Esophagus mucosa (tissue), 1 donor: ENCODE data around the gene NOS1. TPM values are rescaled to one million over a fixed set of nuclear protein-coding genes. Genes with fewer than 3 reads are reported as not detected.
"Not testable (repeated sequence)": the region's sequence is repeated elsewhere in the genome, so short reads cannot be mapped to it uniquely, and the experiment has no call there.

Experiments
- ATAC-seq: fragments of 200-7000 bp; cut with Tn5 transposase; one replicate; pipeline ENCODE4 v1.9.1; 2020
- total RNA-seq: library from RNA; stranded (reverse); gene quantifications from one replicate; pipeline ENCODE4 v1.2.4, GENCODE V29; 2023
- donor health status: DM: yes; HTN: yes; CAD: no.

NOS1 gene
- total RNA-seq, 1 donor from 2014 or later, result 1.7 TPM

DNA sequence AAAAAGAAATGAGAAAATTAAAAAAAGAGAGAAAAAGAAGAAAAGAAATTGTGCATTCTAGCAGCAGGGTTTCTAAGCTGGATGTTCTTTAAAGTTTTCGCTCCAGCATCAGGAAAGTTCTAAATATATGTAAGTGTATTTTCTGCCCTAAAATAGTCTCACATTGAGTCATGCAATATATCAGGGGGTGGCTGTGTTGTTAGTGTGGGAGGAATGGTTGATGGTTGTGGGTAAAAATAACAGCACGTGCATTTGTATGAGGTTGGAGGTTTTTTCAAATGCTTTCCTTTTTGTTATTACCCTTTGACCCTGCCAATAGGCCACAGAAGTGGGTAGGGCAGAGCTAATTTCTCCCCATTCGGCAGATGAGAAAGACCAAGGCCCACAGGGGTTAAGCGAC, 106.0 kb downstream of the NOS1 start:
- no peak for ATAC-seq

DNA sequence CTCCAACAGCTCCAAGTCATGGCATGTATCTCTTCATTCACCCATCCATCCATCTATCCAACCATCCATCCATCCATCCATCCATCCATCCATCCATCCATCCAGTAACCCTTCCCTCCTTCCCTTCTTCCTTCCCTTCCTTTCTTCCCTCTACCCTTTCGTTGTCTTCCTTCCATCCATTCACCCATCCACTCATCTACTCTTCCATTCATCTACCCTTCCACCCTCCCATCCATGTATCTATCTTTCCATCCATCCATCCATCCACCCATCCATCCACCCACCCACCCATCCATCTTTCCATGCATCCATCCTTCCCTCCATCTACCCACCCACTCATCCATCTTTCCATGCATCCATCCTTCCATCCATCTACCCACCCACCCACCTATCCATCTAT, 117.9 kb downstream of the NOS1 start:
- ATAC-seq, result no peak

DNA sequence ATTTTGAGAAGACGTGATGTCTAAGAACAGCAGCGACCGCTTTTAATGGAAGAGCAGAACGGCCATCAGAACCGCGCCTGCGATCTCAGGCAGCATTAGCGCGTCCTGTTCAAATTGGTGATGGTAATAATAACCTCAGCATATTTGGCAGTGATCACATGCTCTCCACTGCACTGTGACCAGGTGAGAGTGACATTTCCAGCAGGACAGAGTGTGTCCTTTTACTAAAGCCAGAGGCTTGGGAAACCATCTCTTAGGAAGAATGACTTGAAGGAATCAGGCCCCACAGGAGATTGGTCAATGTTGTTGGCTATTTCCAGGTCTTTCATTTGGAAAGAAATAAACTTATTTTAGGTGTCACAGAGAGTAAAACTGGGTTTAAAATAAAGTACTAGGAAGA, 119.7 kb downstream of the NOS1 start:
- no peak for ATAC-seq

DNA sequence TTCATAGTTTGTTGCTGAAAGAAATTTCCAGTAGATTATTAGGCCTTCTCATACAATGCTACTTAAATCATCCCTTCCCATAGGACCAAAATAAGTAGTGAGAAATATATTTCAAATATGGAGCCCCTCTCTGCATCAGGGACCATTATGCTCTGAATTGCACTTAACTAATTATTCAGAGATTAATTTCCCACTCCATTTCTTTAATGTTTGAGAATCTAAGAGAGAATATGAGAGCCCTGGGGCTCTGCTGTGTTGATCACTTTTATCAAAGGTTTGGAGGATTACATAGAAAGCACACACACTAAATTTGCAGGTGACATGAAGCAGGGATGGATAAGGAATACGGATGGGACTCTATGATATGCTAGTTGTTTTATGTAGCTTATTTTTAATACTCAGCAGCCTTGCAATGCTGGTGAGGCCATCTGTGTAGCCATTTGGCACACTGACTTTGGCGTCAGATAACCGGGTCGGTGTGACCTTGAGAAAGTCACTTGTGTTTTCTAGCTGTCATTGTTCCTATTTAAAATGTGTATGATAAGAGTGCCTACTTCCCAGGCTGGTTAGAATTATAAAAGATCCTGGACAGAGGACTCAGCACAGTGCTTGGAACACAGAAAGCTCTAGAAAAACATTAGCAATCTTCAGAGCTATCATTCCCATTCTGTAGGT, 121.2 kb downstream of the NOS1 start:
- ATAC-seq, result no peak

DNA sequence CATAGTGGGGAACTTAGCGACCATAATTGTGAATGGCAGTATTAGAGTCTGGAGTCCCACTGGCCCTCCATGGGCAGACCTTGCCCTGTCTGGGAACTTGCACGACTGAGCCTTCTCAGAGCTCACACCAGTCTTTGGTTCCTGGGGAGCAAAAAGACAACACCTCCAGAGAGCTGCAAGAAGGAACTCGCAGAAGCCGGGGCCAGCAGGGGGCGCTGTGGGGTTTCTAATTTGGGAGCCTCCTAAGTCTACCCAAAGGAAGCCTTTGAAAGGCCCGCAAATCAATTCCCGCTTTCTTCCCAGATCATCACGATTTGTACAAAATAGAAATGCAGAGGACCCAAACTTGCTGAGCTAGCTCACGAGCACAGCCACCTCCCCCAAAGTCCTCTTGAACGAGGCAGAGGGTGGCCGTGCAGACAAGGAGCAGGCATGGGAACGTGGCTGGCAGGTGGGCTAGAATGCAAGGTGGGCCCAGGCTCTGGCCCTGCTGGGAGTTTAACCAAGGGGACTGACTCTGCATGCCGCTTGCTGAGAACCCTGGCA, 124.9 kb downstream of the NOS1 start:
- ATAC-seq, result peak; percentile 67

DNA sequence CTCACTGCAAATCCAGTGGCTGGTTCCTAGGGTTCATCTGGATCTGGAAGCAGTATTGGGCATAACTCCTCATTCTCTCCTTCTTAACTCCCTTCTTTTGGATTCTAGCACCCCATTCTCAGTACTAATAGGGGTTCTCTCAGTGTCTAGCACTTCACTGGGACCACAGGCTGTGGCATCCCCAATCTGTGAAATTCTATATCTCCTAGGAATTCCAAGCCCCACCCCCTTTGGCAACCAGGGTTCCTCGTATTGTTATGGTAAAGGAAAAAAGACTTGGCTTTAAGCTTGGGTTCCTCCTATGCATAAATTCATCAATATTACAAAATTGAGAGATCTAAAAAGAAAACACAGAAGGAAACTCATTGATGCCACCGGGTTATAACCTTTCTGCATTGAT, 126.2 kb downstream of the NOS1 start:
- no peak for ATAC-seq

DNA sequence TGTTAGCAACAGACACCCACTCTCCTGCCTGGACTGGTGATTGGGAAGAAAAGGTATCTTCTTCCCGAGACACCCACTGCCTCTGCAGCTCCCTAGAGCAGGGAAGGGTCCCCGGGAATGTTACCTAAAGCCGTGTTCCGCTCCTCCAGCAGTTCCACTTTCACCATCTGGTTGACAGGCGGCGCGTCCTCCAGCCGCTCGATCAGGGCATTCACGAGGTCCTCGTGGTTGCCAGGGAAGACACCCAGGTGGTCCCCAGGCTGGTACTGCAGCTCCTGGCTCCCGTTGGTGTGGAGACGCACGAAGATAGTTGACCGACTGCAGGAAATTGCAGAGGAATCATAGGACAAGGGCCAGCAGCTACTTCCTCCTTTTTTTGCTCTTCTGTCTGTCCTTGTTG, 127.0 kb downstream of the NOS1 start:
- no peak for ATAC-seq

DNA sequence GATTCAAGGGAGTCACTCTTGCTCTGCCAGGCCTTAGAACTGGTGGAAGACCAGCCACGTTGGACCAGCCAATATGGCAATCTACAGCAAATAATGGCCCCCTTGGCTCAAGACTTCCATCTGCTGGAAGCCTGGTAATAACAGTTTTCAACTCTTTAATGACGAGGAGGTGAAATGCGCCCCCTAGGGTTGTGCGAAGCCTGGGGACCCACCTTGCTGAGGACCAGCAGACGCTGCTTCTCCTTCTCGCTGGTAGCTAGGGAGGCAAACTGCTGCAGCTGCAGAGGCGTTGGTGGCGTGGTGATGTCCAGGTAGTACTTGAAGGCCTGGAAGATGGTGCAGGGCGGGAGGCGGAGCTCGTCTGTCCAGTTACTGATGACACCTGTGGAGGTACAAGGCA, 129.7 kb downstream of the NOS1 start:
- ATAC-seq, result no peak

DNA sequence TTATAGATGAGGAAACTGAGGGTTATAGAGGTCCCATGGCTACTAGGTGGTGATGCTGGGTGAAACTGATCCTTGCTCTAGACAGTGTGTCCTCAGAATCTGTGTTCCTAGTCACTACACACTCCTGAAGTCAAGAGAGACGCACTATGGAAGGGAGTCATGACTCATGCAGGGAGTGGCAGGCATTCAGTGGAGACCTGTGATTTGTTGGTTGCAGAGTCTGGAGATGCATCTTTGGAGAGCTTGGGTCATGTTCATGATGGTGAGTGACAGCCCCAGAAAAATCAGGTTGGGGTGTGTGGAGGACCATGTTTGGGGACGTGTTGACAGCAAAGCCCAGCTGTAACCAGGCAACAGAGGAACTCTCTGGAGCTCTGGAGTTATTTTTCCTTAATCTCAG, 133.2 kb downstream of the NOS1 start:
- peak; percentile 84 for ATAC-seq

DNA sequence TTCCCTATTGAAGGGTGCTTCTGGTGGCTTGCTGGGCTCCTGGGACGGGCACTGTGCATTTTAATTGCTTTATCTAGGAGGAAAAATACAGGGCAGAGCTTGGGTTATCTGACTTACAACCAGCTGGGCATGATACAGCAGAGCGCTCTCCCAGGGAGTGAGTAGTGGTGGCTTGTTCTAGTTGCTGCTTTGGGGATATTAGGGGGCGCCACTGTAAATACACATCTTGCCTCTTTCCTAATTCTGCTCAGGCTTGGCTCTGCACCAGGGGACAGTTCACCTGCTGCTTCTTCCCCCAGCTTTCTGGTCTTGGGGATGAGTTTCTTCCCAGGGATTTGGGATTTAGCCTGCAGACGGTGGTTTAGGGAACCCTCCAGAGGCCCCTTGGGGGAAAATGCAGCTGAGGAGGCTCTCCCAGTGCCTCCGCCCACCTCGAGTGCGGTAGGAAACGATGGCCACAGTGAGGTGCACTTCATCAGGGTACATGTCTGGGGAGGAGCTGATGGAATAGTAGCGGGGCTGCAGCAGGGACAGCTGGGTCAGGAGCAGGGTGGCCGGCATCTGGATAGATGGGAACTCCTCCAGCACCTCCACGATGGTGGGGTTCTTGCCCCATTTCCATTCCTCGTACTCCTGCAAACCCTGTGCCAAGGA, 134.3 kb downstream of the NOS1 start:
- no peak for ATAC-seq

DNA sequence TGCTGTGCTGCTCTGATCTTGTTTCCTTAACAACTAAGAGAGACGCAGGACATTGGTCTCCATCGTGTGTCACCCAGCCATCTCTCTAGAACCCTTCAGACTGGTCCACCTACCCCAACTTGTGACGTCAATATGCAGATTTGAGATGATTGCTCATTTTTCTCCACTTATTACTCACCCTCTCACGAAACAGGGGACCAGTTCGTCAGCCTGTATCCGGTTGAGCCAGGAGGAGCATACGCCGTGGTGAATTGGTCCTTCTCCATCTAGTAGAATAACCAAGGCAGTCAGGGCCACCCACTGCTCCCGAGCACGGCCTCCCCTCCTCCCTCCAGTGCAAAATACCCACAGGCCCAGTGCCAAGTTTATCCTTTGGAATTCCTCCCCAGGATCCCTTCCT, 134.9 kb downstream of the NOS1 start:
- ATAC-seq, result peak; percentile 79

DNA sequence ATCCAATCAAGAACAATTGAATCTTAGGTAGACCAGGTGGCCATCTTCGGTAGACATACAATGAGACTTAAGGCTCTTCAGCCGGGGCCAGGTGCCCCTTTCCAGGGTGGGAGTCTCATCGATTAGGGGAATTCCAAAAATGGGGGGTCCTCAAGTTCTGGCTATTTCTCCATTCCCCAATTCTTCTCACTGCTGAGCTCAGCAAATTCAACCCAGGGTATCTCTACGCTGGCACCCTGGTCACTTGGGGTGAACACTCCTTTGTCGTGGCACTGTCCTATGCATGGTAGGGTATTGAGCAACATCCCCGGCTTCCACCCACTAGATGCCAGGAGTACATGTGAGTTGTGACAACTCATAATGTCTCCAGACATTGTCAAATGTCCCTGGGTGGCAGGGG, 136.2 kb downstream of the NOS1 start:
- no peak for ATAC-seq

DNA sequence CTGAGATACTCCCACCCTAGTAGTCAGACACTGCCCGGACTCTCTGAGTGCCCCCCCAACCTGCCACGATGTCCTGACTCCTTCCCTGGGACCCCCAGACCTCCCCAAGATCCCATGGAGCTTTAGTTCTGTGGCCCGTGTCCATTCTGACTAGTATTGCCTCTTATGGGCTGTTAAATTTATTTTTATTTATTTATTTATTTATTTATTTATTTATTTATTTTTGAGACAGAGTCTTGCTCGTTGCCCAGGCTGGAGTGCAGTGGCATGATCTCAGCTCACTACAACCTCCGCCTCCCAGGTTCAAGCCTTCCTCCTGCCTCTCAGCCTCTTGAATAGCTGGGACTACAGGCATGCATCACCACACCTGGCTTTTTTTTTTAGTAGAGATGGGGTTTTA, 140.5 kb downstream of the NOS1 start:
- not testable (repeated sequence) for ATAC-seq

DNA sequence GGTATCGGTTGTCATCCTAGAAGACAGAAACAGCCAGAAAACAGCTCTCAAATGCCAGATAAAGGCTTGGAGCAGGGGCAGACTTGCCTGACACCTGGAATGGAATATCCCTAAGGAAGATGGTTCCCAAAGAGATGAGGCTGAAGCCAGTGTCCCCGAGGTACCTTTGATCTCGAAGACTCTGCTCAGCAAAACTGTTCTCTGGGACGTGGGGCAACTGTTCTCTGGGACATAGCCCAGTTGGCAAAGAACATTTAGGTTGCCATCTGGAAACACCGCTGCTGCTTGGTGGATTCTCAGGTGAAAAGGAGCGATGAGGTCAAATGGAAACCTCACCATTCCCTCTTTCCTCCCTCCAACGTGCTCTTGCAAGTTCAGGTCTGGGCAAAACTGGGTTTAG, 143.3 kb downstream of the NOS1 start:
- ATAC-seq, result no peak

DNA sequence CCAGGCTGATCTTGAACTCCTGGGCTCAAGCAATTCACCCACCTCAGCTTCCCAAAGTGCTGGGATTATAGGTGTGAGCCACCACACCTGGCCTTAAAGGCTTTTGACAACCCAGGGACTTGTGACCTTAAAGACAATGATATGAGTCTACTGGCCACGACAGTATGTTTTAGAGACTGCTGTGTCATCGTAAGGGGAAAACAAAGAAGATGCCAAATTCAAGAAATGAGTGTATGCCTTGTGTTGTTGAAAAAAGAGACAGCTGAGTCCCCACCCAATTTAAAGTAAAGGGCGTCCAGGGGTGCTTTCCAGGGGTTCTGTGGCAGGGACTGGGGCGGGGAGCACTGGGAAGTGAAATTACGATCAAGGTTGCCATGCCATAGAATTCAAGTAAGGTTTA, 144.7 kb downstream of the NOS1 start:
- ATAC-seq, result no peak

DNA sequence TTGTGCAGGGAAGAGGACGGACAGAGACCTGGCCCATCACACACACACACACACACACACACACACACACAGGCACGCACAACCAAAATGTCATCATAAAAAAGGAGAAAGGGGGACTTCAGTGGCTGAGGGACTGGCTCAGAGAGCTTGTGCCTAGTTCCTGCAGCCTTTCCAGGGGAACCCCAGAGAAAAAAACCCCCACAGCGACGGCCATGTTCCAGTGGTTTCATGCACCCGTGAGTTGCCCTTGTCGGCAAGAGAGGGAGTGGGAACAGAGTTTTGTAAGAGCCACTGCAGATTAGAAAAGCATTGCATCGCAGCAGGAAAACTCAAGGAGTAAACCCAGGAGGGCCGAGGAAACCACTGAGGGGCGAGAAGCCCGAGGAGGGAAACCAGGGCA, 146.6 kb downstream of the NOS1 start:
- no peak for ATAC-seq

DNA sequence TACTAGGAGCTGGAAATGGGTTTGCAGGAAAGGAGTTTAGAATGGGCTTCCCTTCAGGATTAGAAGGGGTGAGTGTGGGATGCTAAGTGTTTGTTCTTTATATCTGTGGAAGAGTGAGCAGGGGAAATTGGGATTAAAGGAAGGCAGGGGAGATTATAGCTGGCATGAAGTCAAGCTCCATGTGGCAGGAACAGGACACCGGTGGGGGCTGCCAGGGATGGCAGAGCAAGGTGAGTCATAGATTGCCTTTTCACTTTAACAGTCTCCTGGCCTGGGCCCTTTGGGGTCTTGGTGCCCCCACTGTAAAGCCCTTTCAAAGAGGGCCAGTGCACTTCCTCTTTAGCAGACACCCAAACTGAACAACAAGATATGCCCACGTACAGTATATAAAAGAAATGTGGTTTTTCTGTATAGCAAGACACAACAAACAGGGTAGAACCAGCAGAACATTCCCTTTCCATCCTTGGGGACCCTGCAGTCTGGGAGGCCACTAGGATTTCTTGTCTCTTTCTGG, 148.1 kb downstream of the NOS1 start:
- ATAC-seq, result no peak

DNA sequence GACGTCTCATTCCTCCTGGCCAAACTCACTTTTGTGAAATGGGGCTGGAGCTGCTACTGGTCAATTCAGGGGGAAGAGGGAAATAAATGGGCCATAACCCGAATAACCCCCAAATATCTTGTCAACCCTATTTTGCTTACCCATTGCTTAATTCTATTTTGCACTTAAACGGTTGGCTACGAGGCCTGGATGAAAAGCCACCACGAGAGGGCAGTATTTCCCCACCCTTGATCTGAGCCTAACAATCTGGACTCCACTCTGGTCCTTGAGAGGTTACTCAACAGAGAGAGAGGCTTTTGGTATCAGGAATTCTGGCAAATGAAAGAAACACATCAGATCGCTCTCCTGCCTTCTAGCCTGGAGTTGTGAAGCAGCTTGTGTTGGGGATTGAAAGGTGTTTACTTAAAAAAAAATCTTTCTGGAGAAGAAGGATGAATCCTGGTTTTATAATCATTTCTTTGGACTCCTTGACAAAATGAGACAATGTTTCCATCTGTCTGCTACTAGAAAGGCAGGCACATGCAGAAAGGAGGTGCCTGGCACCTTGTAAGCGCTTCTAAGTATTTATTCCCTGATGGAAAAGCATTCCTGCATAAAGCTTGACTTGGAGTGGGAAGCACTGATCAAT, 148.7 kb downstream of the NOS1 start:
- ATAC-seq, result peak; percentile 83

DNA sequence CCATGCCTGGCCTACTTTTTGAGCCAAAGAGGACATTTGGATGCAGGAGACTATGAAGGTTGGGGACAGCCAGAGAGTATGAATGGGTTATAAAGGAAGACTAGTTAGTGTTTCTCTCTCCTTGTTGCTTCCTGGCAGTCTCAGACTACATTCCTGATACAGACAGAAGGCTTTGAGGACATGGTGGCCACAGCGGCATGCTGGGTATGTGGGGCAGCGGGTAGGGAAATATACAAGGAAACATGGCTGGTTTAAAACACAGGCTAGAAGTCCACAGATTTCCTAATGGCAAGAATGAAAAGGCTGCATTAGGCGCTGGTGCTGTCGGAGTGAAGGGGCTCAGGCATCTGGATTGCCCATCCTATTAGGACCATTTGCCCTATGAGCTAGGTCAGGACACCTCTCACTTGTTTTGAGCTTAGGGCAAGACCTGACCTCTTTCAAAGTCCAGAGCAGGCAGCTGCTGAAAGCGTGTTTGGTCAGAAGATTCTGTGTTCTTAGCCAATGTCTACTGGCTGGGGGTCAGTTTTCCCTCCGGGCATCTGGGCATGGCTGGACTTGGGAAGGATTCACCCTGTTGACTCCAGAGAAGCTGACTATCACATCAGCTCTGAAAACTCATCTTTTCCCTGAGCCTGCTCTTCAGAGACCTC, 151.0 kb downstream of the NOS1 start:
- no peak for ATAC-seq

DNA sequence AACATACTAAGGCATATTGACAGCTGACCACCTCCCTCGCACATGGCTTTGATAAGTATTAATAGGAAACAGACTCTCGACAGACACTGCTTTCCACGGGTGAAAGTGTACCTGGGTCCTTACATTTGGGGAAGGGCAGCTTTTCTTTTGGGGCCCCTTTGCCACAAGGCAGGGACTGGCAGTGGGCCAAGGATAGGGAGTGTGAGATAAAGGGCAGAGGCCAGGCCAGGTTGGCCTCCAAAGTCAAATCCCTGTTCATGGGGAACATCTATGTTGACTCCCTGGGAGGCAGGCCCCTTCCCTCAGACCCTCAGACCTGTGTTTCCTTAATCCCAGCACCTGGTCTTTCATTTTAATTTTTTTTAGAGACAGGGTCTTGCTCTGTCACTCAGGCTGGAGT, 151.8 kb downstream of the NOS1 start:
- ATAC-seq, result no peak

DNA sequence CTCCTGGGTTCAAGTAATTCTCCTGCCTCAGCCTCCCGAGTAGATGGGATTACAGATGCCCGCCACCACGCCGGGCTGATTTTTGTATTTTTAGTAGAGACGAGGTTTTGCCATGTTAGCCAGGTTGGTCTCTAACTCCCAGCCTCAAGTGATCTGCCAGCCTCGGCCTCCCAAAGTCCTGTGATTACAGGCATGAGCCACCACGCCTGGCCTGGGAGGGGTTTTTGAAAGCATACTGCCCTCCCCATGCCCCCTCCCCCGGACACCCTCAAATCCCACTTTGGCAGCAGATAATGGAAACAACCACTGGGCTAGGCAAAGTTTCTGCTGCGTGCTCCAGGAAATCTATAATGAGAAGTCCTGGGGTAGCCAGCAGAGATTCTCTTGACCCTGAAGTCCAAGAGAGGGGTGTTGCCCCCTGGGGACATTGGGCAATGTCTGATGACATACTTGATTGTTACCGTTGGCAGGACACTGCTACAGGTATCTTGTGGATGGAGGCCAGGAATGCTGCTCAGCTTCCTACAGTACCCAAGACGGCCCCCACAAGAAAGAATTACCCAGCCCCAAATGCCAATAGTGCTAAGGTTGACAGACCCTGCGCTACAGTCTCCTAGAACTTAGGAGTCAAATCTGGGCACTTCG, 152.5 kb downstream of the NOS1 start:
- no peak for ATAC-seq

DNA sequence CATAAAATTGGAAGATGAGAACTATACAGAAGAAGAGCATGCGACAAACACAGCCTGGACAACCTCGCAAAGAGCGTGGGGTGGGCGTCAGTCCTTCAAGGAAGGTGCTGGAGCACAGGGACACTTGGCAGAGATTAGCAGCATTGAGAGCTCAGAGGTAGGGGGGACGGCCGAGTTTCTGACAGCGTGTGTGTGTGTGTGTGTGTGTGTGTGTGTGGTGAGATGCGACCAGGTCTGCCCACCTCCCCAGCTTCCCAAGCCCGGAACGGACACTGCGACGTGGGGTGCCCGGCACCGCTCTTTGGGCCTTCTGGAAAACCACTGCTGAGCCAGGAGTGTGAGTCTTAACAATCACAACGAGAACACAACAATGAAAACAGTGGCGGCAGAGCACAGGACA, 153.2 kb downstream of the NOS1 start:
- no peak for ATAC-seq

DNA sequence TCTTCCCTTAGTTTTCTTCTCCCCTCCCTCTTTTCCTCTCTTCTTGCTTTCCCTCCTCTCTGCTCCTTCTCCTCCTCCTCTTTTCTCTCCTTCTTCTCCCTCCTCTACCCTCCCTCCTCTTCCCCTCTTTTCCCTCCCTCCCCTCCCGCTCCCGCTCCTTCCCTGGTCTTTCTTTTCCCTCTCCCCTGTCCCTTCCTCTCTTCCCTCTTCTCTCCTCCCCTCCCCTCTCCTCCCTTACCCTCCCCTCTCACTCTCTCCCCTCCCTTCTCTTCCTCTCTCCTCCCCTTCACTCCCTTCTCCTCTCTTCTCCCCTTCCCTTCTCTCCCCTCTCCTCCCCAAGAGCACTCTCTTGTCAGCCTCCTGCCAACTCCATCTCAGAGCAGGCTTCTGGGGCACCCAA, 153.8 kb downstream of the NOS1 start:
- ATAC-seq, result no peak
